ENCODE data around the gene M1AP. TPM values are rescaled to one million over a fixed set of nuclear protein-coding genes. Genes with fewer than 3 reads are reported as not detected.
A peak's percentile ranks its signal among the peaks of the same experiment; 100 is the strongest.

Gene M1AP
- total and polyA plus RNA-seq, 9 of the 15 experiments (the other 6 are each of a cell fraction or from before 2014, with no cell fraction given): 0.06 to 0.33 (median 0.11) TPM; not detected in 4

GRCh38 chr2:74550231-74550630 is 97.9 kb downstream of the M1AP start:
- ATAC-seq (no peak), FAIRE-seq (no peak), DNase-seq (ENCODE audit: extremely low read depth in 1 of 4, low spot score in 3 of 4) (no peak)
- H3K9me1 ChIP-seq (ENCODE audit: control insufficient read depth, insufficient read depth, low read length): no peaks in the 10 kb centered on the region
- 85% methylated on average over 7 of the region's 7 CpGs for WGBS (ENCODE audit: insufficient coverage, low coverage, missing lambda C conversion rate)
- peak overlapping the region in 1 of 2 experiments; percentile 27; a peak in 1 of 4 replicates for H3K9ac ChIP-seq (ENCODE audit: insufficient read depth in 1 of 2, low read depth in 2 of 2, low read length in 2 of 2)
- H3K9me3 ChIP-seq (replicated peaks; ENCODE audit: control insufficient read depth, insufficient read depth, low read depth, low read length): no peaks in the 10 kb centered on the region
- no peak overlapping the region for H3K27ac ChIP-seq (ENCODE audit: extremely low read depth, low read depth, low read length)
- H2AFZ ChIP-seq (ENCODE audit: low read depth, low read length): no peak overlapping the region
- in situ Hi-C loops (cut with MboI): no loop called here
- H3K79me2 ChIP-seq (ENCODE audit: control insufficient read depth, insufficient read depth, low read length): peaks cover 8% of the 10 kb centered on the region; the same call in 2 of the 3 replicates
- no peak for TF ChIP-seq ARID2 (IDR thresholded peaks at IDR 0.05)
- TF ChIP-seq CAMTA2 (CRISPR knock-in tag; conservative IDR thresholded peaks at IDR 0.05): no peak
- TF ChIP-seq TBL1XR1 (IDR thresholded peaks at IDR 0.05; ENCODE audit: low read length in 2 of 2): no peak
- TF ChIP-seq CBX3 (IDR thresholded peaks at IDR 0.05; ENCODE audit: borderline replicate concordance in 1 of 2, low read length in 2 of 2): no peak
- no peak for TF ChIP-seq NBN (IDR thresholded peaks at IDR 0.05; ENCODE audit: low read depth)
- TF ChIP-seq, protein P1, sequence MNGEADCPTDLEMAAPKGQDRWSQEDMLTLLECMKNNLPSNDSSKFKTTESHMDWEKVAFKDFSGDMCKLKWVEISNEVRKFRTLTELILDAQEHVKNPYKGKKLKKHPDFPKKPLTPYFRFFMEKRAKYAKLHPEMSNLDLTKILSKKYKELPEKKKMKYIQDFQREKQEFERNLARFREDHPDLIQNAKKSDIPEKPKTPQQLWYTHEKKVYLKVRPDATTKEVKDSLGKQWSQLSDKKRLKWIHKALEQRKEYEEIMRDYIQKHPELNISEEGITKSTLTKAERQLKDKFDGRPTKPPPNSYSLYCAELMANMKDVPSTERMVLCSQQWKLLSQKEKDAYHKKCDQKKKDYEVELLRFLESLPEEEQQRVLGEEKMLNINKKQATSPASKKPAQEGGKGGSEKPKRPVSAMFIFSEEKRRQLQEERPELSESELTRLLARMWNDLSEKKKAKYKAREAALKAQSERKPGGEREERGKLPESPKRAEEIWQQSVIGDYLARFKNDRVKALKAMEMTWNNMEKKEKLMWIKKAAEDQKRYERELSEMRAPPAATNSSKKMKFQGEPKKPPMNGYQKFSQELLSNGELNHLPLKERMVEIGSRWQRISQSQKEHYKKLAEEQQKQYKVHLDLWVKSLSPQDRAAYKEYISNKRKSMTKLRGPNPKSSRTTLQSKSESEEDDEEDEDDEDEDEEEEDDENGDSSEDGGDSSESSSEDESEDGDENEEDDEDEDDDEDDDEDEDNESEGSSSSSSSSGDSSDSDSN (IDR thresholded peaks at IDR 0.05; ENCODE audit: borderline replicate concordance in 1 of 2, low read depth in 2 of 2, low read length in 2 of 2): no peak
- TF ChIP-seq, protein P2, sequence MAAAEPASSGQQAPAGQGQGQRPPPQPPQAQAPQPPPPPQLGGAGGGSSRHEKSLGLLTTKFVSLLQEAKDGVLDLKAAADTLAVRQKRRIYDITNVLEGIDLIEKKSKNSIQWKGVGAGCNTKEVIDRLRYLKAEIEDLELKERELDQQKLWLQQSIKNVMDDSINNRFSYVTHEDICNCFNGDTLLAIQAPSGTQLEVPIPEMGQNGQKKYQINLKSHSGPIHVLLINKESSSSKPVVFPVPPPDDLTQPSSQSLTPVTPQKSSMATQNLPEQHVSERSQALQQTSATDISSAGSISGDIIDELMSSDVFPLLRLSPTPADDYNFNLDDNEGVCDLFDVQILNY (CRISPR knock-in tag; IDR thresholded peaks at IDR 0.05): no peak
- no peak for TF ChIP-seq MNT (conservative IDR thresholded peaks at IDR 0.05)
- TF ChIP-seq MIER1 (IDR thresholded peaks at IDR 0.05; ENCODE audit: low read depth): no peak
- no peak for TF ChIP-seq MAFG (tag; conservative IDR thresholded peaks at IDR 0.05)
- no peak for TF ChIP-seq MLLT1 (IDR thresholded peaks at IDR 0.05)
- CTCF ChIA-PET (ENCODE audit: low intra/inter-chr PET ratio): no interaction called here
- H3K4me1 ChIP-seq (replicated peaks in 1 of 2; ENCODE audit: control insufficient read depth in 2 of 2, insufficient read depth in 2 of 2, low read length in 2 of 2): peaks cover 26 to 57% of the 10 kb centered on the region in 2 experiments
- H3K36me3 ChIP-seq (ENCODE audit: control insufficient read depth, insufficient read depth, low read length): no peaks in the 10 kb centered on the region
- intact Hi-C loops (cut with micrococcal nuclease): no loop called here
- H3K4me2 ChIP-seq (ENCODE audit: insufficient read depth, low read length): no peak overlapping the region
- BruUV-seq (replicated peaks): no TSS peak
- POLR2A ChIA-PET: interaction anchor here (0.9 to 1.5 kb wide), 3 partner anchors 8 to 67 kb away, joined by 3 to 6 read pairs (median 3); partner anchors contain the start of genes CCDC142 and TTC31
- no peaks in the 10 kb centered on the region for H4K20me1 ChIP-seq (replicated peaks; ENCODE audit: control insufficient read depth, insufficient read depth, low read length)
- no peak overlapping the region for H3K4me3 ChIP-seq
- H3K27me3 ChIP-seq (ENCODE audit: control insufficient read depth in 2 of 2, insufficient read depth in 2 of 2, low read length in 2 of 2): no peaks in the 10 kb centered on the region
